CD4-positive, alpha-beta T cell treated with Interferon gamma for 1 hour (primary cell): ENCODE measurements around the gene DDX27.

Experiments
- DNase-seq: peaks from one replicate; pipeline ENCODE4 v3.0.0-alpha.2; 2020

Gene DDX27

DNA sequence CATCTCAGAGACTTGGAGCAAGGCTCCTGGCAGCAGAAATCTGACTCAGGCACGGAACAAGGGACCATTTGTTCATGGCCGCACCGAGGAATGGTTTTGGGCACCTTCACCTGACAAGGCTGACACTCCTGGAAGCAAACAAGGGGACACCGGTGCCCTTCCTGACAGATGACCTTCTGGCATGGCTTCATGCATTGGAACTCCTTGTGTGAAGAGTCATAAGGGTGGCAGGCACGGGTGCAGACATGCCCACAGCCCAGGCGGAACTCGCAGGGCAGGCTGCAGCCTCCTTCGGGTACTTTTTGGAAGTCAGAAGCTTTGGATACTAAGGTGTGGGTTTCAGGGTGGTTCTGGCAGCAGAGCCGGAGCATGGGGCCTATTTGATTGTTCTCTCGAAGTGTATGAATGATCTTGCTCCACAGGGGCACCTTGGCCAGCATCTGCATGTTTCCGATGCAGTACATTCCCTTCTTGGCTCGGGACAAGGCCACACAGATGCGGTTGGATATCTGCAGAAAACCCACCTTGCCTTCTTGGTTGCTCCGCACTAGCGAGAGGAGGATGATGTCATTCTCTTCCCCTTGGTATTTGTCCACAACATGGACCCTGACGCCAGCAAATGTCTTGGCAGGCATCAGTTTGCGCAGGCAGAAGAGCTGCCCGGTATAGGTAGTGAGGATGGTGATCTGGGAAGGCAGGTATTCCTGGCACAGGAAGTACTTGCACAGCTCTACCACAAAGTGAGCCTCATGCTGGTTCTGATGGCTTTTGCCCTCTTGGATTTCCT, 29.9 kb downstream of the DDX27 start:
- DNase-seq = no peak

DNA sequence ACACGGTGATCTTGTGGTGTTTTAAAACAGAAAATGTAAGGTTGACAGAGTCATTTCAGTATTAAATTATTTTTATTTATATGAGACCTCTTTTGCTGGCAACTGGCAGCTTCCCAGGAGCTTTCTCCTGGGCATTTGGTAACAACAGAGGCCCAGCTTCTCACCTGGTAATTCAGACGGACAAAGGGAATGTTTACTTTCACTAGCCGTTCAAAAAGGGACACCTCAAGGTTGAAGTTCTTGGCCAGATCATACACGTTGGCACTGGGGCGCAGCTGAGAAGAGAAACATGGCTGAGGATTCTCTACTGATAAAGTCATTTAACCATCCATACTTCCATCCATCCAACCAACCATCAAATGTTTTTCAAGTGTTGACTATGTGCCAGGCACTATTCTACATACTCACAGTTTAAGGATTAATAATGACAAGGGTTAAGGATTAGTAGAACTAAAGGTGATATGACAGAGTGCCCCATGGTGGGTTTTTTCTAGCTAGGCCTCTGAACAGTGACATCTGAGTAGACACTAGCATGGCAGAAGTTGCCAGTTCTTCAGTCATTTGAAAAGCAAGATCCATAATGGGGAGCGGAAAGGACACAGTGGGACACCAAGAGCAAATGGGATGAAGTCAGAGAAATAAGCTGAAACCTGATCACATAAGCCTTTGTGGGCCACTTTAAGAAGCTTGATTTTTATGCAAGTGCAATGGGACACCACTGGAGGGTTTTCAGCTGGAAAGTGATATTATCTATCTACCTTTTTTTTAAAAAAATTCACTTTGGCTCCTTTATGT, 33.5 kb downstream of the DDX27 start:
- DNase-seq = no peak

DNA sequence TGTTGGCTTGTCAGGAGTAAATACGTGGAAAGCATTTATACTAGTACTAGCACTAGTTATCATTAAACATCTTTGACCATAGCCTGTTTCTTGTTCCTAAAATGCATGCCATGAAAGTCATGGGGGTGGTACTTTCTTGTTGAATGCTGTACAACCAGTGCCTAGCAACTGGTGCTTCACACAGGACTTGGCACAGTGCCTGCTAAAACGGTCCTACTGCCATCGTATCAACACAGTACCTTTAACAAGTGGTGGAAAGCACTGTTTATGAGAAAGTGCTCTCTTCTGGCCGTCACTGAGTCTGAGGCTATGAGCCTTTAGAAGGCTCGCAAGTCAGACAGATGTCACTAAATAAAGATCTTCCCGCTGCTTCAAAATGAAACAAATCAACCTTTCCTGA, 37.0 kb downstream of the DDX27 start:
- no peak for DNase-seq

DNA sequence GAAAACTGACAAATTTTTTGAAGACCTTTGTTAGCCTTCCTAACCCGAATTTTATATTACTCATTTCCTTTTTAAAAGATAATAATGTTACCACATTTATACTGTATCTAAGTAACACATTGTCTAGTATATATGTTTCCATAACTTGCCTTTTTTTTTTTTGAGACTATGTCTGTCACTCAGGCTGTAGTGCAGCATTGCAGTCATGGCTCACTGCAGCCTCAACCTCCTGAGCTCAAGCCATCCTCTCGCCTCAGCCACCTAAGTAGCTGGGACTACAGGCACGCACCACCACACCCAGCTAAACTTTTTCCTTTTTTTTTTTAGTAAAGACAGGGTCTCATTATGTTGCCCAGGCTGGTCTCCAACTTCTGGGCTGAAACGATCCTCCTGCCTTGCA, 40.1 kb downstream of the DDX27 start:
- no peak for DNase-seq

DNA sequence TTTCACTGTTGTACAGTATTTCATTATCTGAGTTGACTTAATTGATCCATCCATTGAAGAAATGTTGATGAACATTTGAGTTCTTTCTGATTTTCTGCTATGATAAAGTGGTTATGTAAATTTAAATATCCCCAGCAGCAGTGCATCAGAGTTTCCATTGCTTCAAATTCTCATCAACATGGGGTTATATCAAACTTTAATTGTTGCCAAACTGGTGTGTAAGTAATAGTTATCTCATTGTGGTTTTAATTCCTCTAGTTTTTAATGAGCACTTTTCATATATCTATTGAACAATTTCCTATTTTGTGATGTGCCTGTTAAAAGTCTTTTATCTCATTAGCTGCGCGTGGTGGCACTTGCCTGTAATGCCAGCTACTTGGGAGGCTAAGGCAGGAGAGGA, 40.6 kb downstream of the DDX27 start:
- no peak for DNase-seq

DNA sequence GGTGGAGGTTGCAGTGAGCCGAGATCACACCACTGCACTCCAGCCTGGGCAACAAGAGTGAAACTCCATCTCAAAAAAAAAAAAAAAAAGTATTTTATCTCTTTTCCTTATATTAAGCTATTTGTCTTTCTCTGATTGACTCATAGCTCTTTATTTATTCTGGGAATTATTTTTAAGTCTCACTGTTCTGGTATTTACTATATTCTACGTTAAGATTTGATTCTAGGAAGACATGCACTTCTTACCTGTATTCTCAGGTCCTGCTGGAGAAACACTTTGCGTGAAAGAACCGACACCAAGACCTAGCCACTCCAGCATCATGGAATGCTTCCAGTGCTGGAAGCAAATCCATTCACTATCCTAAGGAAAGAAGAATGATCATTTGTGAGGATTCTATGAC, 41.0 kb downstream of the DDX27 start:
- DNase-seq = no peak

DNA sequence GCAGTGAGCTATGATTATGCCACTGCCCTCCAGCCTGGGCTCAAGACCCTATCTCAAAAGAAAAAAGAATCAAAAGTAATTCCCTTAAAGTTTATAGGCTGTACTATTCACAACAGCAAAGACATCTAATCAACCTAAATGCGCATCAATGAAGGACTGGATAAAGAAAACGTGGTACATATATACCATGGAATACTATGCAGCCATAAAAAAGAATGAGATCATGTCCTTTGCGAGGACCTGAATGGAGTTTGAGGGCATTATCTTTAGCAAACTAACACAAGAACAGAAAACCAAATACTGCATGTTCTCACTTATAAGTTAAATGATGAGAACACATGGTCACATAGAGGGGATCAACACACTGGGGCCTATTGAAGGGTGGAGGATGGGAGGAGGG, 42.0 kb downstream of the DDX27 start:
- DNase-seq = no peak

DNA sequence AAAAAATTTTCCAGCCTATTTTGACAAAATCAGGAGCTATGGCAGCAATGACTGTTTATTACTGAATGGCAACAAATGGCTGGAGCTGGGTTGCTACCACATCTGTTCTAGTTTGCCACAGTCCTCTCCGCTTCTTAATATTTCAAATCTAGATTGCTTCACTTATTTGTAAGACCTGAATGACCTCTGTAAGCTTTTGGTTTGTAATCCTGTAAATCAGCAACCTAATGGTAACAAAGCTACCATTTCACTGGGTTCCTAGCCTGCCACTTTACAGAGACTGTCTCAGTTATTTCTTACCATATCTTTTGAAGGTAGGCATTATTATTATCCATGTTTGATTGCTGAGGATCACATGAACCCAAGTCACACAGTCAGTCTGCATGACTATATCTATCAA, 43.2 kb downstream of the DDX27 start:
- DNase-seq = no peak

DNA sequence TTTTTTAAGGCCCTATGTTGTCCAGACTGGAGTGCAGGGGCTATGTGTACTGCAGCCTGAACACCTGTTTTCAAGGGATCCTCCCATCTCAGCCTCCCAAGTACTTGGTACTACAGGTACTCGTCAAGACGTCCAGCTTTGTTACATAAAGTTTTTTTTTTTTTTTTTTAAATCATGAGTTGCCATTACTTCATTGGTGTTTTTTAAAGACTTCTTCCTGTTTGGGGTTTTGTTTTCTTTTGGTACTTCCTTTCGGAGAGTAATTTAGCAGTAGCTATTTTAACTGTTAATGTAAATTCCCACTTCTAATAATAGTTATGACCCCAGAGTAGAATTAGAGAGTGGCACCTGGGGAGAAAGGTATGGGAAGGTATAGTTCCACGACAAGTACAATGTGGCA, 48.1 kb downstream of the DDX27 start:
- DNase-seq = no peak

DNA sequence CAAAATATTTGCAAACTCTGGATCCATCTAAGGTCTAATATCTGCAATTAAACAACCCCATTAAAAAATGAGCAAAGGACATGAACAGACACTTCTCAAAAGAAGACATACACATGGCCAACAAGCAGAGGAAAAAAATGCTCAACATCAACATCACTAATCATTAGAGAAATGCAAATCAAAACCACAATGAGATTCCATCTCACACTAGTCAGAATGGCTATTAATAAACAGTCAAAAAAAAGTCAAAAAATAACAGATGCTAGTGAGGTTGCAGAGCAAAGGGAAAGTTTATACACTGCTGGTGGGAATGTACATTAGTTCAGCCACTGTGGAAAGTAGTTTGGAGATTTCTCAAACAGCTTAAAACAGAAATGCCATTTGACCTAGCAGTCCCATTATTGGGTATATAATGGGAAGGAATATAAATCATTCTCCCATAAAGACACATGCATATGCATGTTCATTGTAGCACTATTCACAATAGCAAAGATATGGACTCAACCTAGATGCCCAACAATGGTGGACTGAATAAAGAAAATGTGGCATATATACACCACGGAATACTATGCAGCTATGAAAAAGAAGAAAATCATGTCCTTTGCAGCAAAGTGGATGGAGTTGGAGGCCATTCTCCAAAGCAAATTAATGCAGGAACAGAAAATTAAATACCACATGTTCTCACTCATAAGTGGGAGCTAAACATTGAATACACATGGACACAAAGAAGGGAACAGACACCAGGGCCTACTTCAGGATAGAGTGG, 49.6 kb downstream of the DDX27 start:
- no peak for DNase-seq

DNA sequence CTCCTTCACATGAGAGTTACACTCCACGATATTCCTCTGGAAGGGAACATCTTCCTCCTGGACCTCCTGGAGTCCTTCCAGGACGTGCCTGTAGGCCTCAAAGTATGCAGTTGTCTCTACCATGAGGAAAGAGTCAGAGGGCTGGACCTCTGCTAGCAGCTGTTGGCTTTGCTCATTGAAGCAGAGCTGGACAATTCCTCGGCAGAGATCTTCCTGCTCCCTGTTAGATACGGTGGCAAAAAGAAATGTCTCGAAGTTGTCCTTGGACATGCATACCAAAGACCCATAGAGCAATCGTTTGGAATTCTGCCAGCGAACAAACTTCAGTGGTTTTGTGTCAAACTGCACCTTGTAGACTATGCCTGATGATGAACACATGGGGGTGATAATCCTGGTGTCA, 51.0 kb downstream of the DDX27 start:
- DNase-seq = no peak

DNA sequence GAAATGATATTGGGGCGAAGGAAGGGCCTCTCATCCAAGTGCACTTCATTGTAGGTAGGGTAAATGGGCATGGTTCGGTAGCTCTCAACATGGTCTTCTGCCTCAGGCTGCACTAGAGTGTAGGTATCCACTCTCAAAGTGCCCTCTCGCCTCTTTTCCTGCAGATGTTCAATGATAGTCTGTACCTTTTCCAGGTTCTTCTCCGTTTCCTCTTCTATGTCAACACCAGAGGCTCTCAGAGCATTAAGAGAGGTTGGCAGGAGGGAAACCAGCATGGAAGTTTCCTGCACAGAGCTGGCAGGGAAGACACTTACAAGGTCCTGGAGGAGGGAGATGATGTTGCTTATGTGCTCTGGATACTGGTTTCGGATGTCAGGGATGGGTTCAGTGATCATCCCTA, 51.5 kb downstream of the DDX27 start:
- DNase-seq = no peak

DNA sequence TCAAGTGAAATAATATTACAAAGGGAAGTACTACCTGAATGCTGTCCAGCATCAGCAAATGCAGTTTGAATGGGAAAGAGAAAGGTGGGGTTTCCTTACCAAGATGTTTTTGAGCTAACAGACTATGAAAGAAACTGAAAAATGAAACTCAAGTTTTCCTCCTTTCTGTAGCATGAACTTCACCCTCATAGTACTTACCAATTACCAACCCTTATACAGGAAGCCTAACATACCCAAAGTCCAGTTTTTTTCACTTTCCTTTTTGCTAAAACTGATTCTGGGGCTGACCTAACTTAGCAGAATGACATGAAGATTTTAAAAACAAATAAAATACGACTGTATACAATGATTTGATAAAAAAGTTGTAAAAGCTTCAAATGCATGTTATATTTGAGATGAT, 53.4 kb downstream of the DDX27 start:
- no peak for DNase-seq

DNA sequence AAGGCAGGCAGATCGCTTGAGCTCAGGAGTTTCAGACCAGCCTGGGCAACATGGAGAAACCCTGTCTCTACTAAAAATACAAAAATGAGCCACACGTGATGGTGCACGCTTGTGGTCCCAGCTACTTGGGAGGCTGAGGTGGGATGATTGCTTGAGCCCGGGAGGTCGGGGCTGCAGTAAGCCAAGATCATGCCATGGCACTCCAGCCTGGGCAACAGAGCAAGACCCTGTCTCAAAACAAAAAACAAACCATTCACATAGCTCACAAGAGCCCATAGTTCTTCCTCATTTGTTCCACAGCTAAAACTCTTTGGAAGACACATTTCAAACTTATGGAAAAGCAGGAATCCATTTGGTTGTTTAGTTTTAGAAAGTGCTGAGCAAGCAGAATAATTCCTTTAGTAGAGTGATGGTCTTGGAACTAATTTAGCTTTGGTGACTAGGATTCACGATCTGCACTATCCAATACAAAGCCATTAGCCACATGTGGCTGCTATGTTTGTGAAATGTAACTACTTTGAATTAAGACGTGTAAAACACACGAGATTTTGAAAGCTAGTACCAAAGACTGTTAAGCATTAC, 54.6 kb downstream of the DDX27 start:
- DNase-seq = no peak

DNA sequence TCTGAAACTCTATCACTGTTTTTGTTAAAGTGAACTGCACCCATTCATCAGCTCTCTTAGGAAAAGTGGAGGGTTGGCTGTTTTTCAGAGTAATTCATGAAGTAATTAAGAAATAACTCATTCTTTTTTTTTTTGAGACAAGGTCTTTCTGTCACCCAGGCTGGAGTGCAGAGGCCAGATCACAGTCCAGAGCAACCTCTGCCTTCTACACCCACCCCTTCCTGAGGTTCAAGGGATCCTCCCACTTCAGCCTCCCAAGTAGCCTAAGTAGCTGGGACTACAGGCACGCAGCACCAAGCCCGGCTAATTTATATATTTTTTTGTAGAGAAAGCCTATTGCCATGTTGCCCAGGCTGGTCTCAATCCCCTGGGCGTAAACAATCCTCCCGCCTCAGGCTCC, 56.0 kb downstream of the DDX27 start:
- no peak for DNase-seq

DNA sequence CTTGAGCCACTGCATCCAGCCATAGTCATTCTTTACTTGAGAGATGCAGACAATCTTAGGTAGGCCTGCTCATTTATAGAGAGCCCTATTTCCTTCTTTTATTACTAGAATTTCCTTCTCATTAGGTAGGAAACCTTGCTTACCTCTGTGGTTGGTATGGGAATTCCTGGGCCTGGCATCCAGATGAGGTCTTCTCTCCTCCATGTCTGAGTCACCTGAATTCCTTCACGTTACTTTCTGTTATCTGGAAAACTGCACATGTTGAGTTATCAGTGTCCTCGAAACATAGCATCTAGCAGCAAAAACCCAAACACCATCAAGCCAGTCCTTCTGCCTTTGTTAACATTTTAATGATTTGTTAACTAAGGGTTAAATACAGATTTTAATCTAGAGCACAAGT, 56.4 kb downstream of the DDX27 start:
- no peak for DNase-seq

DNA sequence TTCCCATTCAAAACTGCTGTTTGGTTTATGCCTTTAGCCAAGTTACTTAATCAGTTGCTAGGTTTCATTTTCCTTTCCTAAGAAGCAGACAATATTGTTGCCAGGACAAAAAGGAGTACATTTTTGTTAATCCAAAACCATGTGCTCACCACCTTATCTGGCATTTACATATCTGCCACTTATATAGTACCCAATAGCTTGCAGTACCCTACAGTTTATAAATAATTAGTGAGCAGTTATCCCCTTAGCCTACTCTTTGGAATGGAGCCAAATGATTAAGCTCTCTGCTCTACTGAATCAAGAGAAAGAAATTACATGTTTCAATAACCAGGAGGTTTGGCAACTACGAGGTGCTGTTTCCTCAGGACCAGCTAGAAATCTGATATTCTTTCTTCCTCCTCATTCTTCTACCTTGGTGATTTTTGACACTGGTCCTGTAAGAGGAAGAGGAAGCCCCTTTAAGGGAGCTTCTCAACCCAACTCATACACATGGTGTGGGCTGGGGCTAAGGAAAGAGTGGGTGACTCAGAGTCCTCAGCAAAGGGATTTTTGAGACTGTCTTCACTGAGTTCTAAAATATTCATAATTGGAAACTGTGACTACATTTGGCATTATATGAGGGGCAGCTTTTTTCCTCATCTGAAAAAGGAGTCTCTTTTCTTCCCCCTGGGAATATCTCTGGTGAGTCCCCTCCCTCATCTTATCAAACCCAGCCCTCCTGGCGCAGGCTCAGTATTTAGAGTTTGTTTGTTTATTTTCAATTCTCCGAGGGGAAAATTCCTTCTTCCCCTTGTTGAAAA, 57.1 kb downstream of the DDX27 start:
- peak; percentile 40 for DNase-seq

DNA sequence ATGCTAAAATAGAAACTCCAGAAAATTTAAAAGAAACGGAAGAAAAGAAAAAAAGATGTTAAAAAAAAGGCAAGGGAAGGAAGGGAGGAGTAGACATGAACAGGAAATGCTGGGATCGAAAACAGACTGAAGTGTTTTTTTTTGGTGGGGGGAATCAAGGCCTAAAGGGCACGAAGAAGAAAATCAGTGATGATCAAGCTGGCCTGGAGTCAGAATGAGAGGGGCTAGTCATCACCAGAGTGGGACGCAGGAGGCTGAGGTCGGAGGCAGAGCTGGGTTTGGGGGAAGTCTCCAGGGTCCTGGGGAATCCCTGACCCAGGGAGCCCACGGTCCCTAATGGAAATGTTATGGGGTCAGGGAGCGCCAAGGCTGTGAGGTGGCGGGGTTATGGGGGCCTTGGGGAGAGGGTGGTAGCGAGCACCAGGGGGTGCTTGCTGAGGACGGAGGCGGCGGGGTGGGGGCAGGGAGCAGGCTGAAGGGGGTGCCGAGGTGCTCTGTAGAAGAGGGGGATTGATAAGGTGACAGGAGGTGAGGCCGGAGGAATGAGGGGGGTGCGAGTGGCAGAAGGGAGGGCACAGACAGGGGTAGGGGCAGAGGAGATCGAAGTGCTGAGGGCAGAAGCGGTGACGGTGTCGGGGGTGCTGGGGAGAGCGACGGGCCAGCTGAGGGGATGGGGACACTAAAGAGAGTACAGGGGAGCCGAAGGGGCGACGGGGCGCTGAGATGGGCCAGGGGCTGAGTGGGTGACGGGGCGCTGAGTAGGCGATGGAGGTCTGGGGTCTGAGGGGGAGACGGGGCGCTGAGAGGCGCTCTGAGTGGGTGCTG, 58.0 kb downstream of the DDX27 start:
- DNase-seq = peak; percentile 5

DNA sequence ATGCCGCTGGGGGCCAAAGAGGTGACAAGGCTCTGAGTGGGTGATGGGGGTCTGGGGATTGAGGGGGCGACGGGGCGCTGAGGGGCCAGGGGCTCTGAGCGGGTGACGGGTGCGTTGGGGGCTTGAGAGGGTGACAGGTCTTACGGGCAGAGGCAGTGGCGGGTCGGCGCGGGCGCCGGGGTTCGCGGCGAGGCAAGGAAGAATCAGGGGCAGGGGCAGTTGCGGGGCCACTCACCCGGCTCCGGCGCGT, 58.5 kb downstream of the DDX27 start:
- no peak for DNase-seq

DNA sequence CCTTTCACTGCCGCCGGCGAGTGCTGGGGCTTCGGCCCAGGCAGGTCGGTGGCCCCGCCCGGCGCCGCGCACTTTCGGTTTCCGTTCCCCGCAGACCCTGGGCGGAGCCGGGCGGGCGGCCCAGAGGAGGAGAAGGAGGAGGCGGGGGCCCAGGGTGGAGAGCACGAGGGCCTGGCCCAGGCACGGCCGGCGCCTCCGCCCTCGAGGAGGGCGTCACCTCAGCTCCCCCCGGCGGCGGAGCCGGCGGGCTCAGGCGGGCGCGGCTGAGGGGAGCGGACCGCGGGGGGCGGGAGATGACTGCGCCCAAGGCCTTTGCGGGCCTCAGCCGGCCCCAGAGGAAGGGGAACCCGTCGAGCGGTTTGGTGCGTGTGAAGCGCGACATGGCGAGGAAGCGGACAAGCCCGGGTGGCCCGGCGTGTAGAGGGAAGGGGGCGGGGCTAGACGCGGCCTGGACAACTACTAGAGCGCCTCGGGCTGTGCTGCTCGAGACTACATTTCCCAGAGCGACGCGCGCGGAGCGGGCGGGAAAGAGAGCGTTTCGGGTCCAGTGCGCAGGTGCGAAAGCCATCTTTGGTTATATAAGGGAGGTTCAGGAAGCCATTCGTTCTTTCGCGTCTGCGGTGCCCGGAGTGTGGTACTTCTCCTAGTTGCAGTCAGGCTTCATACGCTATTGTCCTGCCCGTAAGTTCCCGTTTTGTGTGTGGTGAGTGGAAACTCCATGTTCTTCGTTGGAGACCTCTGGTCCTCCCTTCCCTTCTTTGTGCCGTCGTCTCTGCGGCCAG, 59.0 kb downstream of the DDX27 start, which contains the start of gene ZNFX1:
Gene ZNFX1, minus strand, starts transcription at position 22 of the 782 bp plus-strand sequence. CDS start 2,218 bp downstream, outside the sequence.
- peak; percentile 98 for DNase-seq
